Keratinocyte (primary cell): ENCODE measurements around the gene WDR91.

Experiments
- CTCF ChIP-seq, 3 experiments: IDR thresholded peaks in 1 of 3; conservative IDR thresholded peaks in 1 of 3; optimal IDR thresholded peaks in 1 of 3; 2 replicates in 2 of 3; 3 replicates in 1 of 3; pipeline versions ENCODE3 to v1.5.1; 2011; ENCODE audit warnings: low read length in 3 of 3, mild to moderate bottlenecking in 3 of 3, moderate library complexity in 2 of 3, control low read depth in 1 of 3, inconsistent platforms in 1 of 3; ENCODE audit not compliant: insufficient read depth in 2 of 3; ENCODE audit errors: extremely low read depth in 1 of 3
- EZH2 ChIP-seq: IDR thresholded peaks from one replicate; pipeline ENCODE4 v1.6.1; 2012; ENCODE audit warnings: inconsistent platforms, mild to moderate bottlenecking, low read length, moderate library complexity

- TF ChIP-seq CTCF (optimal IDR thresholded peaks at IDR 0.05 in 1 of 3, IDR thresholded peaks at IDR 0.05 in 1 of 3, conservative IDR thresholded peaks at IDR 0.05 in 1 of 3; ENCODE audit: extremely low read depth in 1 of 3, insufficient read depth in 2 of 3, low read length in 3 of 3) (no peak), EZH2 (no peak)
Observed at GRCh38 chr7:135175931-135176330, 35.4 kb downstream of the WDR91 start.
